ENCODE data around the gene ERMAP. TPM values are rescaled to one million over a fixed set of nuclear protein-coding genes. Genes with fewer than 3 reads are reported as not detected.

ERMAP gene
- total RNA-seq, 4 donors from 2014 or later: 12.5 to 30.7 (median 14.1) TPM

DNA sequence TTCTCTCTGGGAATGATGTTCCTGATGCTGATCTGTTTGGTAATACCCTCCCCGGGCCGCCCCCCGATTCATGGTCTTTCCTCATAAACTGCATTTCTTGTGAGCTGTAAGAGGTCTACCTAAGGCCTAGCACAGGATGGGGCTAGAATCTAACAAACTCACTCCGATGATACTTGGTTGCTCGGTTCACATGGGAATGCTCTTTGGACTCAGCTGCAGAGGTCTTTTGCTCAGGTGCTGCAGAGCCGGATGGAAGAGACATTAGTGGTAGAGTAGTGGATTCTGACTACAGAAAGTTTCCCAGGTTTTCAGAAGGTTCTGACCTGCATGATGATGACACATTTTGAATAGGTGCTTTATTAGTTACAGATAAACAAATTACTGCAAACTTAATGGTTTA, 40.4 kb upstream of the ERMAP start:
- WGBS, 2 donors (ENCODE audit: low coverage in 1 of 2): 94 to 95% methylated on average over 5 to 6 of the region's 6 CpGs
- peaks cover 0 to 41% (median 16%) of the 10 kb centered on the region in 4 donors for H3K36me3 ChIP-seq
- H3K27ac ChIP-seq: no peak overlapping the region
- intact Hi-C loops (cut with DNase I; ENCODE audit: low total_unique reads): loop anchor here (10.0 kb wide), 1 partner anchor 68 kb away; the partner anchor contains the start of gene ZNF691
- H3K9me3 ChIP-seq: no peaks in the 10 kb centered on the region
- no peak overlapping the region for H3K4me3 ChIP-seq
- no peaks in the 10 kb centered on the region for H3K4me1 ChIP-seq
- no peaks in the 10 kb centered on the region for H3K27me3 ChIP-seq
- TF ChIP-seq POLR2A (IDR thresholded peaks at IDR 0.05) (no peak), EP300 (IDR thresholded peaks at IDR 0.05; ENCODE audit: low read depth) (no peak), POLR2AphosphoS5 (IDR thresholded peaks at IDR 0.05) (no peak)
- TF ChIP-seq, protein P1, sequence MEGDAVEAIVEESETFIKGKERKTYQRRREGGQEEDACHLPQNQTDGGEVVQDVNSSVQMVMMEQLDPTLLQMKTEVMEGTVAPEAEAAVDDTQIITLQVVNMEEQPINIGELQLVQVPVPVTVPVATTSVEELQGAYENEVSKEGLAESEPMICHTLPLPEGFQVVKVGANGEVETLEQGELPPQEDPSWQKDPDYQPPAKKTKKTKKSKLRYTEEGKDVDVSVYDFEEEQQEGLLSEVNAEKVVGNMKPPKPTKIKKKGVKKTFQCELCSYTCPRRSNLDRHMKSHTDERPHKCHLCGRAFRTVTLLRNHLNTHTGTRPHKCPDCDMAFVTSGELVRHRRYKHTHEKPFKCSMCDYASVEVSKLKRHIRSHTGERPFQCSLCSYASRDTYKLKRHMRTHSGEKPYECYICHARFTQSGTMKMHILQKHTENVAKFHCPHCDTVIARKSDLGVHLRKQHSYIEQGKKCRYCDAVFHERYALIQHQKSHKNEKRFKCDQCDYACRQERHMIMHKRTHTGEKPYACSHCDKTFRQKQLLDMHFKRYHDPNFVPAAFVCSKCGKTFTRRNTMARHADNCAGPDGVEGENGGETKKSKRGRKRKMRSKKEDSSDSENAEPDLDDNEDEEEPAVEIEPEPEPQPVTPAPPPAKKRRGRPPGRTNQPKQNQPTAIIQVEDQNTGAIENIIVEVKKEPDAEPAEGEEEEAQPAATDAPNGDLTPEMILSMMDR (IDR thresholded peaks at IDR 0.05): no peak
- no peak for DNase-seq
- in situ Hi-C loops (cut with MboI; ENCODE audit: low pct_ligation_motif_present in 1 of 4, low pct_unique_long_range_greater_than_20kb in 1 of 4, low sequenced_read_pairs in 3 of 4): loop anchor here in 3 of 4 donors (10.0 to 25.0 kb wide), 2 partner anchors 286 to 298 kb away; no protein-coding TSS in a partner anchor

GRCh38 chr1:42777852-42778251, 39.1 kb upstream of the ERMAP start:
- no peaks in the 10 kb centered on the region for H3K27me3 ChIP-seq
- no peak overlapping the region for H3K27ac ChIP-seq
- in situ Hi-C loops (cut with MboI; ENCODE audit: low pct_ligation_motif_present in 1 of 4, low pct_unique_long_range_greater_than_20kb in 1 of 4, low sequenced_read_pairs in 3 of 4): loop anchor here in 3 of 4 donors (10.0 to 25.0 kb wide), 2 partner anchors 284 to 297 kb away; no protein-coding TSS in a partner anchor
- H3K4me1 ChIP-seq: no peaks in the 10 kb centered on the region
- peaks cover 0 to 41% (median 16%) of the 10 kb centered on the region in 4 donors for H3K36me3 ChIP-seq
- no peak overlapping the region for H3K4me3 ChIP-seq
- TF ChIP-seq, protein P1 (IDR thresholded peaks at IDR 0.05): peak; percentile 46 to 55 (median 51)
- TF ChIP-seq POLR2A (IDR thresholded peaks at IDR 0.05): no peak
- no peak for DNase-seq
- intact Hi-C loops (cut with DNase I; ENCODE audit: low total_unique reads): loop anchor here (10.0 kb wide), 1 partner anchor 67 kb away; the partner anchor contains the start of gene ZNF691
- H3K9me3 ChIP-seq: no peaks in the 10 kb centered on the region

DNA sequence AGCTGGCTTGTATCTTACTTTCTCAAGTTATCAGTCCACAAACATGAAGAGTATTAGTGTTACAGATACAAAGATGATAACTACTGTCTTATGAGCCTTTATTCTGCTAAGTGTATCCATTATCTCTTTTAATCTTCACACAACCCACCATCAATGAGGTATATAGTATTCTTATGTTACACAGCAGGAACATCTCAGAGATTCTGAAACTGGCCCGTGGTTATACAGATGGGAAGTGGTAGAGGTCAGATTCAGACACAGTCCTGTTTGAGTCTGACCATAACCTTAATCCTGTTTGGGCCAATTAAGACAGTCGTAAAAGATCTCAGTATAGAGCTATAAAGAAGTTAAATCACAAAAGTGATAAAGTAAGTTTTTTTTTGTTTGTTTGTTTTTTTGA, 37.2 kb upstream of the ERMAP start:
- no peak overlapping the region for H3K27ac ChIP-seq
- 42 to 49% methylated on average over 2 of the region's 2 CpGs for WGBS, 2 donors (ENCODE audit: low coverage in 1 of 2)
- H3K9me3 ChIP-seq: no peaks in the 10 kb centered on the region
- no peak for DNase-seq
- in situ Hi-C loops (cut with MboI; ENCODE audit: low pct_ligation_motif_present in 1 of 4, low pct_unique_long_range_greater_than_20kb in 1 of 4, low sequenced_read_pairs in 3 of 4) (loop anchor here in 3 of 4 donors (10.0 to 25.0 kb wide), 2 partner anchors 283 to 295 kb away; no protein-coding TSS in a partner anchor), intact Hi-C loops (cut with DNase I; ENCODE audit: low total_unique reads) (loop anchor here (10.0 kb wide), 1 partner anchor 65 kb away; the partner anchor contains the start of gene ZNF691)
- H3K4me1 ChIP-seq: peaks cover 0 to under 1% (median 0%) of the 10 kb centered on the region in 4 donors
- H3K27me3 ChIP-seq: no peaks in the 10 kb centered on the region
- H3K36me3 ChIP-seq: peaks cover 0 to 30% (median 13%) of the 10 kb centered on the region in 4 donors
- TF ChIP-seq EP300 (IDR thresholded peaks at IDR 0.05; ENCODE audit: low read depth) (no peak), POLR2A (IDR thresholded peaks at IDR 0.05) (no peak), POLR2AphosphoS5 (IDR thresholded peaks at IDR 0.05) (no peak)
- TF ChIP-seq, protein P1 (IDR thresholded peaks at IDR 0.05): no peak
- no peak overlapping the region for H3K4me3 ChIP-seq

GRCh38 chr1:42780176-42780575, 36.7 kb upstream of the ERMAP start:
- H3K4me3 ChIP-seq: no peak overlapping the region
- peaks cover 0 to 5% (median 4%) of the 10 kb centered on the region in 4 donors for H3K4me1 ChIP-seq
- in situ Hi-C loops (cut with MboI; ENCODE audit: low pct_ligation_motif_present in 1 of 4, low pct_unique_long_range_greater_than_20kb in 1 of 4, low sequenced_read_pairs in 3 of 4) (loop anchor here in 1 of 4 donors (25.0 kb wide), 1 partner anchor 282 kb away; no protein-coding TSS in a partner anchor), intact Hi-C loops (cut with DNase I; ENCODE audit: low total_unique reads) (no loop called here)
- TF ChIP-seq POLR2AphosphoS5 (IDR thresholded peaks at IDR 0.05): no peak
- TF ChIP-seq, protein P1 (IDR thresholded peaks at IDR 0.05): no peak
- no peak for TF ChIP-seq POLR2A (IDR thresholded peaks at IDR 0.05)
- TF ChIP-seq EP300 (IDR thresholded peaks at IDR 0.05; ENCODE audit: low read depth): no peak
- H3K36me3 ChIP-seq: peaks cover 0 to 26% (median 11%) of the 10 kb centered on the region in 4 donors
- WGBS, 2 donors (ENCODE audit: low coverage in 1 of 2): 100% methylated on average over 1 of the region's 1 CpG
- H3K27ac ChIP-seq: no peak overlapping the region
- no peaks in the 10 kb centered on the region for H3K27me3 ChIP-seq
- no peak for DNase-seq
- H3K9me3 ChIP-seq: no peaks in the 10 kb centered on the region
